ENCODE results near the gene CARNS1. TPM values are rescaled to one million over a fixed set of nuclear protein-coding genes. Genes with fewer than 3 reads are reported as not detected.

The CARNS1 gene
- total and polyA plus RNA-seq, 7 experiments from 2014 or later, result 0.53 to 14.2 (median 4.3) TPM

- Histone ChIP-seq H3K36me3 (ENCODE audit: control insufficient read depth in 2 of 3, insufficient read depth in 3 of 3, low read length in 3 of 3) (peaks cover 0 to 9% (median 0%) of the 10 kb centered on the region in 3 experiments), H3K4me1 (ENCODE audit: control insufficient read depth in 2 of 2, insufficient read depth in 2 of 2, low read length in 2 of 2) (peaks cover 13 to 14% of the 10 kb centered on the region in 2 donors), H3K4me3 (ENCODE audit: low read length) (no peak overlapping the region), H3K27me3 (ENCODE audit: control insufficient read depth in 2 of 2, insufficient read depth in 2 of 2, low read length in 2 of 2) (no peaks in the 10 kb centered on the region), H3K9me3 (ENCODE audit: control insufficient read depth in 2 of 3, low read length in 3 of 3) (no peaks in the 10 kb centered on the region), H3K27ac (ENCODE audit: low read depth, low read length) (no peak overlapping the region)
- Mint-ChIP-seq H3K4me3 (peak overlapping the region; percentile 38 to 86 (median 74)), H3K4me1 (peaks cover 23 to 42% (median 30%) of the 10 kb centered on the region in 7 donors), H3K36me3 (peaks cover 0 to 7% (median 0%) of the 10 kb centered on the region in 5 donors), H3K27ac (peak overlapping the region in 8 of 9 donors; percentile 6 to 86 (median 70)), H3K9me3 (no peaks in the 10 kb centered on the region), H3K27me3 (peaks cover 0 to 20% (median 0%) of the 10 kb centered on the region in 5 donors)
- ATAC-seq (peak; percentile 59), DNase-seq (peak in 3 of 9 donors; percentile 35 to 48 (median 42))
- POLR2A ChIA-PET, result interaction anchor here (4.1 to 25.4 kb wide), 2 partner anchors 13 to 37 kb away, joined by 65 to 1530 read pairs; partner anchors contain the start of genes CARNS1, PPP1CA, PTPRCAP and RPS6KB2
- CTCF ChIA-PET, result interaction anchor here (0.6 to 21.2 kb wide), 5 partner anchors 33 to 240 kb away, joined by 3 to 495 read pairs (median 3); partner anchors contain the start of genes CDK2AP2, NUDT8, PITPNM1 and POLD4
- intact Hi-C loops (cut with micrococcal nuclease), result loop anchor here (1.0 kb wide), 1 partner anchor 117 kb away; no protein-coding TSS in a partner anchor
Observed at GRCh38 chr11:67389477-67389876, 26.0 kb upstream of the CARNS1 start.

DNA sequence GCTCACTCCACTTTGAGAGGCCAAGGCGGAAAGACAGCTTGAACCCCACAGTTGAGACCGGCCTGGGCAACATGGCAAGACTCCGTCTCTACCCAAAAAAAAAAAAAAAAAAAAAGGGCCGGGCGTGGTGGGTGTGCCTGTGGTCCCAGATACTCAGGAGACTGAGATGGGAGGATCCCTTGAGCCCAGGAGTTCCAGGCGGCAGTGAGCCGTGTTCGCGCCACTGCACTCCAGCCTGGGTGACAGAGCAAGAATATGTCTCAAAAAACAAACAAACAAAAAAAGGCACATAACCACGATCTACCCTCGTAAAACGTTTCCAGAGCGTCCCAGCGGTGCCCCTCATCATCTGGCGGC lies 24.6 kb upstream of the CARNS1 start:
- Histone ChIP-seq H3K27me3 (ENCODE audit: control insufficient read depth in 2 of 2, insufficient read depth in 2 of 2, low read length in 2 of 2) (no peaks in the 10 kb centered on the region), H3K9me3 (ENCODE audit: control insufficient read depth in 2 of 3, low read length in 3 of 3) (no peaks in the 10 kb centered on the region), H3K27ac (ENCODE audit: low read depth, low read length) (peak overlapping the region; percentile 83), H3K4me1 (ENCODE audit: control insufficient read depth in 2 of 2, insufficient read depth in 2 of 2, low read length in 2 of 2) (peaks cover 13 to 14% of the 10 kb centered on the region in 2 donors), H3K36me3 (ENCODE audit: control insufficient read depth in 2 of 3, insufficient read depth in 3 of 3, low read length in 3 of 3) (peaks cover 0 to 17% (median 0%) of the 10 kb centered on the region in 3 experiments), H3K4me3 (ENCODE audit: low read length) (peak overlapping the region; percentile 49)
- ATAC-seq (no peak), DNase-seq (no peak)
- Mint-ChIP-seq H3K4me3 (peak overlapping the region; percentile 84 to 95 (median 88)), H3K27ac (peak overlapping the region; percentile 34 to 92 (median 82)), H3K9me3 (no peaks in the 10 kb centered on the region), H3K36me3 (peaks cover 0 to 7% (median 0%) of the 10 kb centered on the region in 5 donors), H3K27me3 (peaks cover 0 to 5% (median 0%) of the 10 kb centered on the region in 5 donors), H3K4me1 (peaks cover 23 to 42% (median 30%) of the 10 kb centered on the region in 7 donors)
- intact Hi-C loops (cut with micrococcal nuclease), result loop anchor here (1.0 to 5.0 kb wide), 8 partner anchors 10 to 274 kb away; partner anchors contain the start of genes PPP1CA (in 2 of the 2), RPS6KB2 (in 2 of the 2), KDM2A (in 1 of the 2) and NDUFV1 (in 1 of the 2)
- ChIA-PET POLR2A (interaction anchor here (1.2 to 25.4 kb wide), 11 partner anchors 12 to 151 kb away, joined by 3 to 1530 read pairs (median 8); partner anchors contain the start of genes CARNS1, CDK2AP2, POLD4 and PPP1CA), CTCF (interaction anchor here (0.6 to 2.1 kb wide), 11 partner anchors 9 to 282 kb away, joined by 3 to 6 read pairs (median 3); partner anchors contain the start of genes AIP and TBC1D10C)

GRCh38 chr11:67391304-67392182 lies 23.9 kb upstream of the CARNS1 start, which contains the start of gene RAD9A:
RAD9A (plus strand) TSS chr11:67391986; CDS start chr11:67392045, 59 bp downstream.
- H3K9me3 ChIP-seq (ENCODE audit: control insufficient read depth in 2 of 3, low read length in 3 of 3), result no peaks in the 10 kb centered on the region
- intact Hi-C loops (cut with micrococcal nuclease), result loop anchor here (1.0 to 5.0 kb wide), 8 partner anchors 10 to 274 kb away; partner anchors contain the start of genes PPP1CA (in 2 of the 2), RPS6KB2 (in 2 of the 2), KDM2A (in 1 of the 2) and NDUFV1 (in 1 of the 2)
- H3K36me3 Mint-ChIP-seq, result peaks cover 0 to 7% (median 0%) of the 10 kb centered on the region in 5 donors
- CTCF ChIA-PET, result interaction anchor here (0.6 to 2.1 kb wide), 14 partner anchors 9 to 111 kb away, joined by 3 to 6 read pairs (median 4); partner anchors contain the start of genes AIP and TBC1D10C
- peak within 1 kb of the TSS; percentile 83 for H3K27ac ChIP-seq (ENCODE audit: low read depth, low read length)
- H3K27me3 Mint-ChIP-seq, result peaks cover 0 to 3% (median 0%) of the 10 kb centered on the region in 5 donors
- peak within 1 kb of the TSS; percentile 49 for H3K4me3 ChIP-seq (ENCODE audit: low read length)
- no peaks in the 10 kb centered on the region for H3K9me3 Mint-ChIP-seq
- DNase-seq (peak; percentile 80 to 94 (median 87)), ATAC-seq (peak; percentile 90)
- H3K4me1 ChIP-seq (ENCODE audit: control insufficient read depth in 2 of 2, insufficient read depth in 2 of 2, low read length in 2 of 2), result peaks cover 15 to 16% of the 10 kb centered on the region in 2 donors
- peak within 1 kb of the TSS; percentile 84 to 95 (median 88) for H3K4me3 Mint-ChIP-seq
- POLR2A ChIA-PET, result interaction anchor here (0.8 to 25.4 kb wide), 22 partner anchors 8 to 152 kb away, joined by 3 to 1530 read pairs (median 5); partner anchors contain the start of genes AIP, CARNS1, CDK2AP2 and CLCF1
- peaks cover 0 to 21% (median 0%) of the 10 kb centered on the region in 3 experiments for H3K36me3 ChIP-seq (ENCODE audit: control insufficient read depth in 2 of 3, insufficient read depth in 3 of 3, low read length in 3 of 3)
- H3K27me3 ChIP-seq (ENCODE audit: control insufficient read depth in 2 of 2, insufficient read depth in 2 of 2, low read length in 2 of 2), result no peaks in the 10 kb centered on the region
- peaks cover 27 to 47% (median 34%) of the 10 kb centered on the region in 7 donors for H3K4me1 Mint-ChIP-seq
- H3K27ac Mint-ChIP-seq, result peak within 1 kb of the TSS; percentile 47 to 92 (median 82)

DNA sequence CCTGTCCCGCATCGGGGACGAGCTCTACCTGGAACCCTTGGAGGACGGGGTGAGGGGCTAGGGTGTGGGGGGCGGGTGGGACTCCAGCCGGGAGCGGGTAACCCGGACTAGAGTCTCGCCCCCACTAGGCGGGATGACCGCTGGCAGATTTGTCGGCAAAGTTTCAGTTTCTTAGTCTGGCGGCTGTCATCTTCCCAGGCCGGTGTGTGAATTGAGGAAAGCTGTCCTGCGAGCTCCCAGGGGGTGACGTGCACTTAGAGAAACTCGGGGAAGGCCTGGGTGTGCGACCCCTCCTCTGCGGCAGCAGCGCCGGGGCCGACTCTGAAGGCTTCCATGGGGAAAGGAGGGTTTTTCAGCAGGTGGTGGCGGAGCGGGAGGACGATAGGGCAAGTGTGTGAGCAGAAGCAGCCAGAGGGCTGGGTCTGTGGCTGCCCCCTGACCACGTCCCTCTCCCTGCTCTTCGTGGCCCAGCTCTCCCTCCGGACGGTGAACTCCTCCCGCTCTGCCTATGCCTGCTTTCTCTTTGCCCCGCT lies 23.2 kb upstream of the CARNS1 start:
- intact Hi-C loops (cut with micrococcal nuclease), result loop anchor here (5.0 kb wide), 2 partner anchors 35 to 275 kb away; partner anchors contain the start of genes KDM2A (in 1 of the 2) and RPS6KB2 (in 1 of the 2)
- ATAC-seq, result no peak
- no peaks in the 10 kb centered on the region for H3K9me3 ChIP-seq (ENCODE audit: control insufficient read depth in 2 of 3, low read length in 3 of 3)

DNA sequence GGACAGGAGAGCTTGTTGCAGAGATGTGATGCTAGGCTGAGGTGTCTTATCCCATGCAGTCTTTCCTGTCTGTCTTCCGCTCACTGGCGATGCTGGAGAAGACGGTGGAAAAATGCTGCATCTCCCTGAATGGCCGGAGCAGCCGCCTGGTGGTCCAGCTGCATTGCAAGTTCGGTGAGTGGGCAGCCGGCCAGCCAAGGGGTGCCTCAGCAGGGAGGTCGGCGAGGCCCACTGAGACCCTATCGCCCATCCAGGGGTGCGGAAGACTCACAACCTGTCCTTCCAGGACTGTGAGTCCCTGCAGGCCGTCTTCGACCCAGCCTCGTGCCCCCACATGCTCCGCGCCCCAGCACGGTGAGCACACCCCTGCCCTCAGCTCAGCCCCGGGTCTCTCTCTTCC lies 22.0 kb upstream of the CARNS1 start:
- peaks cover 42 to 66% (median 50%) of the 10 kb centered on the region in 7 donors for H3K4me1 Mint-ChIP-seq
- intact Hi-C loops (cut with micrococcal nuclease), result loop anchor here (5.0 kb wide), 2 partner anchors 34 to 276 kb away; partner anchors contain the start of genes KDM2A (in 1 of the 2) and RPS6KB2 (in 1 of the 2)

More for the DNA sequence above, 23.2 kb upstream of the CARNS1 start:
- Histone ChIP-seq H3K4me3 (ENCODE audit: low read length) (peak overlapping the region; percentile 49), H3K4me1 (ENCODE audit: control insufficient read depth in 2 of 2, insufficient read depth in 2 of 2, low read length in 2 of 2) (peaks cover 21 to 22% of the 10 kb centered on the region in 2 donors), H3K36me3 (ENCODE audit: control insufficient read depth in 2 of 3, insufficient read depth in 3 of 3, low read length in 3 of 3) (peaks cover 0 to 28% (median 0%) of the 10 kb centered on the region in 3 experiments), H3K27me3 (ENCODE audit: control insufficient read depth in 2 of 2, insufficient read depth in 2 of 2, low read length in 2 of 2) (no peaks in the 10 kb centered on the region), H3K27ac (ENCODE audit: low read depth, low read length) (peak overlapping the region; percentile 83)
- Mint-ChIP-seq H3K36me3 (peaks cover 0 to 9% (median 0%) of the 10 kb centered on the region in 5 donors), H3K9me3 (no peaks in the 10 kb centered on the region), H3K4me3 (peak overlapping the region; percentile 84 to 95 (median 88)), H3K4me1 (peaks cover 34 to 54% (median 40%) of the 10 kb centered on the region in 7 donors), H3K27ac (peak overlapping the region in 8 of 9 donors; percentile 43 to 83 (median 68)), H3K27me3 (peaks cover 0 to 2% (median 0%) of the 10 kb centered on the region in 5 donors)
- ChIA-PET CTCF (interaction anchor here (0.8 to 2.1 kb wide), 7 partner anchors 8 to 111 kb away, joined by 3 to 6 read pairs (median 3); partner anchors contain the start of gene TBC1D10C), POLR2A (interaction anchor here (0.7 to 25.4 kb wide), 22 partner anchors 8 to 152 kb away, joined by 3 to 1530 read pairs (median 5); partner anchors contain the start of genes AIP, CARNS1, CLCF1 and POLD4)
- no peak for DNase-seq

More for the DNA sequence above, 22.0 kb upstream of the CARNS1 start:
- H3K27me3 Mint-ChIP-seq, result peaks cover 0 to 2% (median 0%) of the 10 kb centered on the region in 5 donors
- CTCF ChIA-PET, result no interaction called here
- ATAC-seq (no peak), DNase-seq (no peak)
- H3K36me3 Mint-ChIP-seq, result peaks cover 0 to 16% (median 0%) of the 10 kb centered on the region in 5 donors
- Histone ChIP-seq H3K27ac (ENCODE audit: low read depth, low read length) (no peak overlapping the region), H3K4me1 (ENCODE audit: control insufficient read depth in 2 of 2, insufficient read depth in 2 of 2, low read length in 2 of 2) (peaks cover 26 to 34% of the 10 kb centered on the region in 2 donors), H3K4me3 (ENCODE audit: low read length) (no peak overlapping the region), H3K9me3 (ENCODE audit: control insufficient read depth in 2 of 3, low read length in 3 of 3) (no peaks in the 10 kb centered on the region), H3K27me3 (ENCODE audit: control insufficient read depth in 2 of 2, insufficient read depth in 2 of 2, low read length in 2 of 2) (no peaks in the 10 kb centered on the region), H3K36me3 (ENCODE audit: control insufficient read depth in 2 of 3, insufficient read depth in 3 of 3, low read length in 3 of 3) (peaks cover 8 to 39% (median 8%) of the 10 kb centered on the region in 3 experiments)
- H3K9me3 Mint-ChIP-seq, result no peaks in the 10 kb centered on the region
- H3K4me3 Mint-ChIP-seq, result peak overlapping the region in 9 of 10 donors; percentile 36 to 90 (median 87)
- H3K27ac Mint-ChIP-seq, result peak overlapping the region in 2 of 9 donors; percentile 47 to 84
- POLR2A ChIA-PET, result interaction anchor here (0.7 to 25.4 kb wide), 5 partner anchors 8 to 90 kb away, joined by 3 to 1530 read pairs (median 10); partner anchors contain the start of genes AIP, CARNS1, PPP1CA and PTPRCAP

Measured in naive thymus-derived CD4-positive, alpha-beta T cell (primary cell).